Measurements from ENCODE around the gene RGPD3.

- TF ChIP-seq CTCF (IDR thresholded peaks at IDR 0.05) (no peak), POLR2AphosphoS5 (IDR thresholded peaks at IDR 0.05; ENCODE audit: insufficient read depth in 1 of 2, low read depth in 1 of 2) (no peak)
Observed at GRCh38 chr2:106356291-106356690, 111.9 kb downstream of the RGPD3 start.

Data from vagina (tissue), 2 donors.